Naive thymus-derived CD8-positive, alpha-beta T cell (primary cell): ENCODE data around the gene REC8. TPM values are rescaled to one million over a fixed set of nuclear protein-coding genes. Genes with fewer than 3 reads are reported as not detected.

ENCODE experiments used
- ATAC-seq, 2 donors: fragments of 150-1000 bp; cut with Tn5 transposase in 1 of 2; sonication (Bioruptor Pico), chemical (Tn5 transposase) in 1 of 2; 1 replicate in 1 of 2; 2 replicates in 1 of 2; pipeline ENCODE4 v1.10.0; 2021; ENCODE audit warnings: mild to moderate bottlenecking in 2 of 2, moderate library complexity in 2 of 2
- POLR2A ChIA-PET: fragments of 350-600 bp; sonication (Branson Sonifier 250); formaldehyde crosslinking; loops from one replicate; lab custom pipeline; 2021; ENCODE audit warnings: antibody characterized with exemption; lab: Charles Lee
- DNase-seq, 10 donors: peaks; one replicate each; pipeline versions ENCODE4 v3.0.0 to v3.0.0-alpha.2; 2020 to 2022
- H3K27ac Mint-ChIP-seq, 10 donors: one replicate each; pipeline ENCODE4 v1.8.0; 2020 to 2022; ENCODE audit warnings: mild to moderate bottlenecking in 10 of 10, mixed read lengths in 10 of 10, moderate library complexity in 4 of 10, inconsistent platforms in 1 of 10
- H3K27me3 Mint-ChIP-seq, 5 donors: one replicate each; pipeline ENCODE4 v1.8.0; 2021 to 2022; ENCODE audit warnings: mixed read lengths in 5 of 5
- H3K36me3 Mint-ChIP-seq, 3 donors: one replicate each; pipeline ENCODE4 v1.8.0; 2020 to 2022; ENCODE audit warnings: mixed read lengths in 3 of 3, mild to moderate bottlenecking in 2 of 3, inconsistent platforms in 1 of 3
- H3K4me1 Mint-ChIP-seq, 4 donors: one replicate each; pipeline ENCODE4 v1.8.0; 2021 to 2022; ENCODE audit warnings: mixed read lengths in 4 of 4
- H3K4me3 Mint-ChIP-seq, 10 donors: one replicate each; pipeline ENCODE4 v1.8.0; 2020 to 2022; ENCODE audit warnings: mild to moderate bottlenecking in 10 of 10, mixed read lengths in 10 of 10, moderate library complexity in 6 of 10, inconsistent platforms in 1 of 10
- H3K9me3 Mint-ChIP-seq, 9 donors: one replicate each; pipeline ENCODE4 v1.8.0; 2020 to 2022; ENCODE audit warnings: mixed read lengths in 9 of 9, mild to moderate bottlenecking in 3 of 9, inconsistent platforms in 1 of 9, moderate library complexity in 1 of 9
- polyA plus RNA-seq, 3 donors: library from polyadenylated mRNA; unstranded; fragments of 300-500 nt; fragmentation: Illumina TruSeq; gene quantifications; one replicate each; pipeline ENCODE4 v1.2.3, GENCODE V29; 2021
- total RNA-seq, 8 experiments: library from RNA in 2 of 8; stranded (reverse) in 2 of 8; gene quantifications; one replicate each; pipeline ENCODE4 v1.2.3 and lab custom pipeline; 2021 to 2026

Gene REC8
- total and polyA plus RNA-seq, 5 experiments from 2014 or later = 11.1 to 39.2 (median 11.6) TPM

DNA sequence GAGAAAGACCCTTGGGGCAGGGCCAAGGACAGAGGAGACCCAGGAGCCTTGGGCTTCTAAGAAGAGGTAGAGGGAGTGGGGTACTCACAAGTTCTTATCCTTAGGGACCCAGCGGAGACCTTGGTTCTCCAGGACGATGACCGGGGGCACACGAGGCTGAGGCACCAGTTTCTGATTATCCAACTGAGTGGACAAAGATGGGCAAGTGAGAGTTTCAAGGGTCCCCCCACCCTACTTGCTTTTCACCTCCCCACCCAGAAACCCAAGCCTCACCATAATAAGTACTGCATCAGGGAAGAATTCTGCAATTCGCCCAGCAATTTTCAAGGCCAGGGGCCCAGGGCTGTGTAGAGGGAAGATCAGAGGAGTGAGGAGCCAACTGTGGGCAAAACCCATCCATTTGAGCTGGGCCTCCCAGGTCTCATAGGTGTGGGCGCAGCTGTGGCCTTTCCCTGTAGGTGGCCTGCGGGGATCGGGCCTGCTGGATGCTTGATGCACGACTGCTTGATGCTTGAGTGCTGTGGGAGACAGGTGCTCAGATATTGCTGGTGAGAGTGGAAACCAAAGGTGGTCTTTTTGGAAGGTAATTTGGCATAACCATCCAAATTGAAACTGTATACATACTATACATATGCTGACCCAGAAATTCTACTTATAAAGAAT, 32.5 kb upstream of the REC8 start:
- H3K27ac Mint-ChIP-seq = peak overlapping the region in 9 of 10 donors; percentile 18 to 86 (median 58)
- H3K4me3 Mint-ChIP-seq = peak overlapping the region; percentile 31 to 89 (median 66)
- no peaks in the 10 kb centered on the region for H3K9me3 Mint-ChIP-seq
- H3K4me1 Mint-ChIP-seq = peaks cover 29 to 75% (median 69%) of the 10 kb centered on the region in 4 donors
- no peaks in the 10 kb centered on the region for H3K27me3 Mint-ChIP-seq
- no peak for ATAC-seq
- peaks cover 0 to 33% (median 8%) of the 10 kb centered on the region in 3 donors for H3K36me3 Mint-ChIP-seq
- POLR2A ChIA-PET = interaction anchor here (4.1 to 9.5 kb wide), 2 partner anchors 7 to 23 kb away, joined by 64 to 177 read pairs; partner anchors contain the start of genes DCAF11, NRL, PSME2 and RNF31
- no peak for DNase-seq

DNA sequence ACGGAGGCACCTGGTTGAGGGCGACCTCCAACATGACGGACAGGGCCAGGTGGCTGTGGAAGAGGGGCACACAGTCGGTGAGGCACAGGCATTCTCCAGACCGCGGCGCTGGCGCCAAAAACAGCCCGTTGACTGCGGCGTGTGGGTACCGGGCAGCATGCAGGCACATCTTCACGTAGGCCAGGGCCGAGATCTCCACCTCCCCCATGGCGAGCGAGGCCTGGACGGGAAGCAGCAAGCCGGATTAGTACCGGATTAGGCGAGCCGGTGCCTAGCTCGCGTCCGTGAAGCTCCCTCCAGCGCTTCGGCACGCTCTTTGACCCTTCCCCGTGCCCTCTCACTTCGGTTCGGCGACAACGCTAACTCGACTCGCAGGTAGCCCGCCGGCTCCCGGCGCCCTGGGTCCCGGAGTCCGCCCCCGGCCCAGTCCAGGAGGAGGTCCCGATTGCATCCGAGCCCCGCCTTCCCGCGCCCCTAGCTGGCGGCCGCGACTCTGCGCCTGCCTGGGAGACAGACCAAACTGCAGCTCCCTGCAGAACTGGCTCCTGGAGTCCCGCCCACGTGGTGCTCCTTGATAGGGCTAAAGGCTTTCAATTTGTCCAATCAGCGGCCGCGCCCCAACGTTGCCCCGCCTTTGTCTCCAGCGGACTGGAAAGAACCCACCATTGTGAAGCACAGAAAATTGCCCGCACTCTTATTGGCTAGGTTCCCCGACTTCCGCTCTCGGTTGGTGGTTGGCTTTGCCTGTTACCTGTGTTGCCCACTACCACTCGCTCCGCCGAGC, 30.6 kb upstream of the REC8 start, which contains the start of gene EMC9:
Gene EMC9 (minus strand): TSS at position 495 of the 784 bp plus-strand sequence. CDS start 287 bp downstream, at position 208.
- H3K4me3 Mint-ChIP-seq = peak within 1 kb of the TSS; percentile 88 to 96 (median 91)
- no peaks in the 10 kb centered on the region for H3K27me3 Mint-ChIP-seq
- peaks cover 0 to 36% (median 8%) of the 10 kb centered on the region in 3 donors for H3K36me3 Mint-ChIP-seq
- DNase-seq (peak; percentile 95 to 100 (median 99)), ATAC-seq (peak; percentile 90 to 93)
- H3K9me3 Mint-ChIP-seq = no peaks in the 10 kb centered on the region
- peak within 1 kb of the TSS; percentile 83 to 97 (median 94) for H3K27ac Mint-ChIP-seq
- POLR2A ChIA-PET = interaction anchor here (0.6 to 2.6 kb wide), 16 partner anchors 9 to 290 kb away, joined by 3 to 33 read pairs (median 4); partner anchors contain the start of genes DCAF11, IPO4, IRF9 and NRL
- H3K4me1 Mint-ChIP-seq = peaks cover 31 to 88% (median 79%) of the 10 kb centered on the region in 4 donors

- Mint-ChIP-seq H3K27ac (peak overlapping the region in 4 of 10 donors; percentile 15 to 94 (median 50)), H3K36me3 (peaks cover 0 to 30% (median 4%) of the 10 kb centered on the region in 3 donors), H3K9me3 (no peaks in the 10 kb centered on the region), H3K27me3 (no peaks in the 10 kb centered on the region), H3K4me1 (peaks cover 28 to 78% (median 70%) of the 10 kb centered on the region in 4 donors), H3K4me3 (peak overlapping the region in 6 of 10 donors; percentile 26 to 58 (median 38))
- POLR2A ChIA-PET = interaction anchor here (0.8 to 1.3 kb wide), 5 partner anchors 7 to 30 kb away, joined by 3 to 4 read pairs (median 3); partner anchors contain the start of genes IRF9 and PSME1
- ATAC-seq (no peak), DNase-seq (no peak)
These were observed 28.4 kb upstream of the REC8 start for GRCh38 chr14:24143511-24143910.

- no peak for DNase-seq
- peaks cover 0 to 27% (median 4%) of the 10 kb centered on the region in 3 donors for H3K36me3 Mint-ChIP-seq
These were observed 27.4 kb upstream of the REC8 start for GRCh38 chr14:24144451-24144850.

DNA sequence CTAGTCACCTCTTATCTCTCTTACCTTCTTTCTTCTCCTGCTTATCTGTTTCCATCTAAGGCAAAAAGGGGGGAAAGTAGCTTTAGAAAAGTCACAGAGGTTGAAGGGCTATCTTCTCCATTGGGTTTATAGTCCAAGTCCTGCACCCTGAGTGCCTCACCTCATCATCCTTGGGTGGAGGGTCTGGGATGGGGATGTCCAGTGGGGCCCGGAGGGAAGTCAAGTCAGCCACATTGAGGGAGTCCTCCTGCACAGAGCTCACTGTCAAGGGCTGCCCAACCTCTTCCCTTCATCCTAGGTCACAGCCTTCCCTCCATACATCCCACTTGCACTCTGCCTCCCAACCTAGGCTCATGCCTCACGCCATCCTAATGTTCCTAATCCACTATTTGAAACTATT, 26.7 kb upstream of the REC8 start:
- DNase-seq = no peak
- H3K4me1 Mint-ChIP-seq = peaks cover 23 to 77% (median 74%) of the 10 kb centered on the region in 4 donors

More at GRCh38 chr14:24144451-24144850, 27.4 kb upstream of the REC8 start:
- POLR2A ChIA-PET = interaction anchor here (1.2 to 5.1 kb wide), 4 partner anchors 8 to 29 kb away, joined by 3 to 55 read pairs (median 4); partner anchors contain the start of genes IRF9 and PSME1
- no peaks in the 10 kb centered on the region for H3K9me3 Mint-ChIP-seq
- H3K4me1 Mint-ChIP-seq = peaks cover 25 to 78% (median 71%) of the 10 kb centered on the region in 4 donors
- ATAC-seq = no peak
- peak overlapping the region in 8 of 10 donors; percentile 8 to 87 (median 48) for H3K27ac Mint-ChIP-seq
- peak overlapping the region in 7 of 10 donors; percentile 5 to 70 (median 50) for H3K4me3 Mint-ChIP-seq
- no peaks in the 10 kb centered on the region for H3K27me3 Mint-ChIP-seq

DNA sequence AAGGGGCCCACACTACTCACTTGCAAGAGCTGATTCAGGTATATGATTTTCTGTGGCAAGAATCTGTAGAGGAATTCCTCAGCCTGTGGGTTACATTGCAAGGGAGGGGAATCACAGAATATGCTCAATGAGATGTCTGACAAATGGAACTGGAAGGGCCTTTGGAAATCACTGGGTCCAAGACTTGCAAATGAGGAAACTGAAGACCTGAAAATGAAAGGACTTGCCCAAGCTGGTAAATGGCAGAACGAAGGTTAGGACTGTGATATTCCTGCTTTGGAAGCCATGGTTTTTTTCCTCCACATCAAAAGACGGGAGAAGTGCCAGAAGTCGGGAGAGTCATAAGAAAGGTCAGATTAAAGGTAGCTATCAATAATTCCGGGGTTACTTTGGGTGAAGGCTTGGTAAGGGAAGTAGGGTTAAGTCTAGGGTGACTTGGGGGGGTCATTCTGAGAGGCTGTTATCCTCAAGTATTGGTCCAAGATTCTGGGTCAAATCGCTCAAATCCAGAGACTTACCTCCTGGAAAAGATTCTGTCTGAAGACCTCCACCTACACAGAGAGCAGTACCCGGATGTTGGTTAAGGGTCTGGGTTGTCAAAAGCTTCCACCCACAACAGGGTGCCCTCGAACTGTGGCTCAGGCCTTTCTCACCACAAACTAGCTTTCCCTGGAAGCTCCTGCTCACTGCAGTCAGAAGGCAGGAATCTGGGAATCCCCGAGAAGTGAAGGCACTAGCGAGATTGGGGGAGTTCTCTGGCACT, 26.0 kb upstream of the REC8 start:
- H3K4me3 Mint-ChIP-seq = peak overlapping the region; percentile 94 to 100 (median 98)
- peak overlapping the region; percentile 91 to 99 (median 96) for H3K27ac Mint-ChIP-seq
- H3K4me1 Mint-ChIP-seq = peaks cover 23 to 78% (median 74%) of the 10 kb centered on the region in 4 donors
- H3K27me3 Mint-ChIP-seq = no peaks in the 10 kb centered on the region
- peaks cover 0 to 35% (median 9%) of the 10 kb centered on the region in 3 donors for H3K36me3 Mint-ChIP-seq
- POLR2A ChIA-PET = interaction anchor here (0.6 to 5.1 kb wide), 15 partner anchors 9 to 285 kb away, joined by 3 to 84 read pairs (median 12); partner anchors contain the start of genes CHMP4A, DCAF11, IRF9 and NRL
- ATAC-seq (no peak), DNase-seq (no peak)
- no peaks in the 10 kb centered on the region for H3K9me3 Mint-ChIP-seq

More for the DNA sequence above, 26.7 kb upstream of the REC8 start:
- Mint-ChIP-seq H3K4me3 (peak overlapping the region; percentile 94 to 100 (median 98)), H3K36me3 (peaks cover 0 to 29% (median 4%) of the 10 kb centered on the region in 3 donors), H3K27me3 (no peaks in the 10 kb centered on the region), H3K9me3 (no peaks in the 10 kb centered on the region), H3K27ac (peak overlapping the region in 8 of 10 donors; percentile 62 to 99 (median 92))
- POLR2A ChIA-PET = interaction anchor here (0.6 to 5.1 kb wide), 9 partner anchors 8 to 97 kb away, joined by 3 to 84 read pairs (median 12); partner anchors contain the start of genes DCAF11, IRF9, NRL and PSME1
- no peak for ATAC-seq

DNA sequence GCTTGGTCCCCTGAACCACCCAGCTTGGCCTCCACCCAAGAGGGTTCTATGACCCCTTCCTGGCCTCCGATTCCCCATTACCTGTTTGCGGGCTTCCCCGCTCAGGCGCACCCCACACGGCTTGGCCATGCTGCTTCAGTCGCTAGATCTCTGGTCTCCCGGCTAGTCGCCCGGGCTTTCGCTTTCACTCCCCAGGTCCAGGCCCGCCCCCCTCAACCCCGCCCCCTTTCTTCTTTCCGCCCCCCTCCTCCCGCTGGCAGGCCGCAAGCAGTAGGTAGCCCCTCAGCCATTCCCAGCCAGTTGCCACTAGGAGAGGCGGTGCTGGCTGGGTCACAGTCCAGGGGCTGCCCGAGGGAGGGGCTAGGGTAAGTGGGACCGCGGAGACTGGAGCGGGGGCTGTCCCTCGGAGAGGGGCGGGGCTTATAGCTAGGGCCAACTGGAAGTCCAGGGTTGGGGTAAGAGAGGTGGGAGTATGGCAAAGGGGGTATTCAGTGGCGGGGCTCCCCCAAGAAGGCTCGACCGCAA, 25.4 kb upstream of the REC8 start, which contains the start of gene PSME2:
Gene PSME2 (minus strand): TSS at position 158 of the 525 bp plus-strand sequence. CDS start 29 bp downstream, at position 129.
- Mint-ChIP-seq H3K4me1 (peaks cover 25 to 76% (median 73%) of the 10 kb centered on the region in 4 donors), H3K4me3 (peak within 1 kb of the TSS; percentile 94 to 100 (median 98)), H3K9me3 (no peaks in the 10 kb centered on the region), H3K27me3 (no peaks in the 10 kb centered on the region), H3K36me3 (peaks cover 0 to 41% (median 12%) of the 10 kb centered on the region in 3 donors), H3K27ac (peak within 1 kb of the TSS; percentile 91 to 99 (median 96))
- POLR2A ChIA-PET = interaction anchor here (1.0 to 5.1 kb wide), 17 partner anchors 9 to 285 kb away, joined by 3 to 84 read pairs (median 12); partner anchors contain the start of genes CHMP4A, DCAF11, IPO4 and IRF9
- peak; percentile 71 to 91 (median 82) for DNase-seq
- peak; percentile 57 to 64 for ATAC-seq

- Mint-ChIP-seq H3K27ac (peak within 1 kb of the TSS; percentile 91 to 99 (median 96)), H3K36me3 (peaks cover 0 to 48% (median 12%) of the 10 kb centered on the region in 3 donors), H3K4me1 (peaks cover 22 to 71% (median 69%) of the 10 kb centered on the region in 4 donors), H3K4me3 (peak within 1 kb of the TSS; percentile 94 to 100 (median 98)), H3K27me3 (no peaks in the 10 kb centered on the region), H3K9me3 (no peaks in the 10 kb centered on the region)
- ATAC-seq (peak; percentile 87 to 90), DNase-seq (peak; percentile 91 to 98 (median 96))
- POLR2A ChIA-PET = interaction anchor here (1.0 to 5.1 kb wide), 17 partner anchors 10 to 284 kb away, joined by 3 to 84 read pairs (median 12); partner anchors contain the start of genes CHMP4A, DCAF11, IPO4 and IRF9
These were observed 24.7 kb upstream of the REC8 start, which contains the start of gene RNF31 for GRCh38 chr14:24146978-24147760. RNF31 (plus strand) TSS chr14:24147498; CDS start chr14:24147699, 201 bp downstream.

DNA sequence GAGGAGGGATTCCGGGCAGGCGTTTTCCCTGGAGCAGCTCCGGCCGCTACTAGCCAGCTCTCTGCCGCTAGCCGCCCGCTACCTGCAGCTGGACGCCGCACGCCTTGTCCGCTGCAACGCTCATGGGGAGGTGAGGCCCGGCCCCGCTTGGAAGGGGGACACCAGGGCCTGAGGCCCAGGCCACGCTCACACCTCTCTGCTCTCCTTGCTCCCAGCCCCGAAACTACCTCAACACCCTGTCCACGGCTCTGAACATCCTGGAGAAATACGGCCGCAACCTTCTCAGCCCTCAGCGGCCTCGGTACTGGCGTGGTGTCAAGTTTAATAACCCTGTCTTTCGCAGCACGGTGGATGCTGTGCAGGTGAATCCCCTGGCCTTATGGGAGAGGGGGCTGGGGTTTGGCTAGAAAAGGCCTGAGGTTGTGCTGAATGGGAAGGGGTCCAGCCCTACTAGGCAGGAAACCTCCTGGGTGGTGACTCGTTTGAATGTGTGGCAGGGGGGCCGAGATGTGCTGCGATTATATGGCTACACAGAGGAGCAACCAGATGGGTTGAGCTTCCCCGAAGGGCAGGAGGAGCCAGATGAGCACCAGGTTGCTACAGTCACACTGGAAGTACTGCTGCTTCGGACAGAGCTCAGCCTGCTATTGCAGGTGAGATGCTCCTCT, 24.0 kb upstream of the REC8 start:
- no peaks in the 10 kb centered on the region for H3K27me3 Mint-ChIP-seq
- H3K27ac Mint-ChIP-seq = peak overlapping the region; percentile 57 to 86 (median 79)
- no peak for DNase-seq
- H3K4me1 Mint-ChIP-seq = peaks cover 19 to 68% (median 65%) of the 10 kb centered on the region in 4 donors
- no peak for ATAC-seq
- H3K4me3 Mint-ChIP-seq = peak overlapping the region; percentile 86 to 100 (median 92)
- POLR2A ChIA-PET = interaction anchor here (0.9 to 5.1 kb wide), 13 partner anchors 9 to 94 kb away, joined by 3 to 84 read pairs (median 13); partner anchors contain the start of genes DCAF11, IPO4, IRF9 and NRL
- peaks cover 0 to 53% (median 12%) of the 10 kb centered on the region in 3 donors for H3K36me3 Mint-ChIP-seq
- no peaks in the 10 kb centered on the region for H3K9me3 Mint-ChIP-seq
